GM12878 (cell line): ENCODE measurements around the gene STAT5B. TPM values are rescaled to one million over a fixed set of nuclear protein-coding genes. Genes with fewer than 3 reads are reported as not detected.

Experiments used
- ATAC-seq: fragments of 200-7000 bp; cut with Tn5 transposase; 3 replicates; pipeline ENCODE4 v1.9.1; 2020; ENCODE audit warnings: mild to moderate bottlenecking, moderate library complexity
- BruUV-seq: library from RNA; stranded (reverse); fragments of 400-500 nt; replicated peaks from 2 replicates; lab custom pipeline; 2021; lab: Mats Ljungman, UMichigan
- CTCF ChIA-PET: fragments of 300-600 bp; sonication (Branson Sonifier 250); formaldehyde crosslinking; extraction: SDS; loops from one replicate; lab custom pipeline; 2021; ENCODE audit warnings: inconsistent platforms; lab: Yijun Ruan, JAX
- POLR2A ChIA-PET: fragments of 350-600 bp; formaldehyde crosslinking; extraction: SDS; loops from one replicate; lab custom pipeline; 2021; ENCODE audit warnings: inconsistent platforms; lab: Charles Lee
- RAD21 ChIA-PET: fragments of 300-600 bp; sonication (Branson Sonifier 250); formaldehyde crosslinking; loops from one replicate; lab custom pipeline; 2023; ENCODE audit warnings: antibody characterized with exemption; ENCODE audit not compliant: unreplicated experiment; lab: Charles Lee
- SMC1A ChIA-PET: fragments of 300-600 bp; sonication (Branson Sonifier 250); formaldehyde crosslinking; loops from one replicate; lab custom pipeline; 2023; ENCODE audit not compliant: unreplicated experiment, uncharacterized antibody; lab: Charles Lee
- DNase-seq: peaks from one replicate; pipeline ENCODE4 v3.0.0-alpha.2; 2011; ENCODE audit warnings: low read depth, low spot score
- FAIRE-seq: peaks from 3 replicates; lab custom pipeline; 2011; peaks lifted over from hg19 to GRCh38; lab: Jason Lieb, UNC
- H2AFZ ChIP-seq: 2 replicates; pipeline ENCODE4 v1.6.0; 2011; ENCODE audit warnings: low read depth, low read length, control low read depth; ENCODE audit not compliant: control insufficient read depth
- H3K27ac ChIP-seq: 2 replicates; pipeline ENCODE4 v1.5.1; 2011; ENCODE audit warnings: control low read depth; ENCODE audit not compliant: control insufficient read depth, insufficient read depth
- H3K27me3 ChIP-seq, 2 experiments: replicated peaks in 1 of 2; 2 replicates each; pipeline versions ENCODE4 v1.6.0 to v1.6.1; 2011; ENCODE audit warnings: low read length in 1 of 2; ENCODE audit not compliant: control insufficient read depth in 2 of 2, insufficient read depth in 2 of 2
- H3K36me3 ChIP-seq, 2 experiments: 2 replicates each; pipeline ENCODE4 v1.5.1; 2011; ENCODE audit warnings: low read length in 1 of 2; ENCODE audit not compliant: control insufficient read depth in 2 of 2, insufficient read depth in 2 of 2
- H3K4me1 ChIP-seq: 2 replicates; pipeline ENCODE4 v1.6.1; 2011; ENCODE audit warnings: mild to moderate bottlenecking, low read length, moderate library complexity, mixed read lengths; ENCODE audit not compliant: control insufficient read depth, insufficient read depth
- H3K4me2 ChIP-seq: 2 replicates; pipeline ENCODE4 v1.6.0; 2011; ENCODE audit warnings: control low read depth; ENCODE audit not compliant: control insufficient read depth, insufficient read depth
- H3K4me3 ChIP-seq: fragments of 200-600 bp; sonication (generic); 2 replicates; pipeline ENCODE4 v1.5.1; 2016
- H3K79me2 ChIP-seq: 2 replicates; pipeline ENCODE4 v1.6.0; 2011; ENCODE audit warnings: low read length; ENCODE audit not compliant: control insufficient read depth, insufficient read depth
- H3K9ac ChIP-seq: 2 replicates; pipeline ENCODE4 v1.8.0; 2011; ENCODE audit warnings: low read length, control low read depth, mixed read lengths; ENCODE audit not compliant: control insufficient read depth, insufficient read depth
- H3K9me3 ChIP-seq: replicated peaks from 3 replicates; pipeline ENCODE4 v1.5.1; 2011; ENCODE audit warnings: mild to moderate bottlenecking, low read length; ENCODE audit not compliant: control insufficient read depth, insufficient read depth
- H4K20me1 ChIP-seq: 2 replicates; pipeline ENCODE4 v1.6.0; 2011; ENCODE audit not compliant: control insufficient read depth, insufficient read depth
- BCL3 ChIP-seq: IDR thresholded peaks from 2 replicates; pipeline ENCODE4 v1.6.1; 2011; ENCODE audit warnings: borderline replicate concordance, low read depth, mild to moderate bottlenecking, moderate library complexity, low read length; ENCODE audit not compliant: insufficient read depth, poor library complexity, severe bottlenecking
- CBFB ChIP-seq: IDR thresholded peaks from 2 replicates; pipeline ENCODE4 v1.6.1; 2016; ENCODE audit warnings: antibody characterized with exemption, low read depth
- FOXM1 ChIP-seq: IDR thresholded peaks from 2 replicates; pipeline ENCODE4 v1.6.1; 2012; ENCODE audit warnings: low read depth, mild to moderate bottlenecking, inconsistent platforms, low read length, moderate library complexity
- HDAC6 ChIP-seq: fragments of 200-600 bp; sonication (generic); IDR thresholded peaks from one replicate; pipeline ENCODE4 v1.8.0; 2017; ENCODE audit warnings: antibody characterized with exemption; ENCODE audit not compliant: unreplicated experiment
- ZNF592 ChIP-seq: fragments of 450-650 bp; IDR thresholded peaks from 2 replicates; pipeline ENCODE4 v1.6.1; 2017; ENCODE audit warnings: mild to moderate bottlenecking, moderate library complexity
- ZNF687 ChIP-seq: fragments of 450-650 bp; IDR thresholded peaks from 2 replicates; pipeline ENCODE4 v1.6.1; 2017; ENCODE audit warnings: mild to moderate bottlenecking, moderate library complexity
- WGBS: methylation state at CpG from one replicate; pipeline ENCODE4 v1.1.6; 2016; ENCODE audit warnings: low lambda C conversion rate; ENCODE audit not compliant: insufficient replicate concordance, insufficient coverage; ENCODE audit errors: missing lambda C conversion rate; 5-methylcytosine and 5-hydroxymethylcytosine counted together
- in situ Hi-C: fragments of 300-500 bp; cut with MboI; formaldehyde crosslinking; loops from 9 replicates; pipeline ENCODE4 v1.14.3; 2018; ENCODE audit warnings: mixed read lengths
- intact Hi-C: fragments of 100-400 bp; cut with micrococcal nuclease; formaldehyde crosslinking; loops from one replicate; pipeline ENCODE4 v1.14.2; 2022; ENCODE audit not compliant: unreplicated experiment
- polyA plus RNA-seq, 11 experiments: library from polyadenylated mRNA; depleted of rRNA in 4 of 11; unstranded in 6 of 11; stranded (reverse) in 5 of 11; fragments of >200 nt; fragmentation: Nextera tagmentation in 4 of 11; fragmentation: Illumina TruSeq in 1 of 11; extraction: Ambion mirVana in 4 of 11; extraction: Trizol in 1 of 11; gene quantifications; 1 replicate in 1 of 11; 2 replicates in 10 of 11; pipeline versions ENCODE4 v1.2.1 to v1.2.3, GENCODE V29; 2011 to 2016; ENCODE audit warnings: inconsistent platforms in 2 of 11, missing spikeins in 2 of 11, low read depth in 1 of 11
- total RNA-seq, 4 experiments: library from RNA; depleted of rRNA in 3 of 4; stranded (reverse); fragments of >200 nt in 3 of 4; fragmentation: Illumina TruSeq in 1 of 4; extraction: Trizol in 1 of 4; gene quantifications; 2 replicates each; pipeline versions ENCODE4 v1.2.1 to v1.2.3, GENCODE V29; 2013 to 2021

STAT5B gene
- total and polyA plus RNA-seq, 10 of the 15 experiments (the other 5 are each of a cell fraction or from before 2014, with no cell fraction given): 11.0 to 69.6 (median 46.7) TPM

GRCh38 chr17:42201458-42201772, 74.8 kb downstream of the STAT5B start:
- WGBS: 94% methylated on average over 10 of the region's 10 CpGs
- intact Hi-C loops (no loop called here), in situ Hi-C loops (no loop called here)
- no peaks in the 10 kb centered on the region for H3K79me2 ChIP-seq
- H2AFZ ChIP-seq: no peak overlapping the region
- SMC1A ChIA-PET: interaction anchor here (0.6 kb wide), 1 partner anchor 14 kb away, joined by 3 read pairs; no protein-coding TSS in a partner anchor
- TF ChIP-seq CBFB: no peak
- no peak for TF ChIP-seq HDAC6
- TF ChIP-seq ZNF592: no peak
- TF ChIP-seq FOXM1: no peak
- TF ChIP-seq ZNF687: no peak
- peak; percentile 71 for TF ChIP-seq BCL3
- POLR2A ChIA-PET: no interaction called here
- no peak overlapping the region for H3K4me2 ChIP-seq
- H3K4me3 ChIP-seq: no peak overlapping the region
- DNase-seq (no peak), FAIRE-seq (no peak), ATAC-seq (no peak)
- CTCF ChIA-PET: interaction anchor here (0.6 kb wide), 1 partner anchor 23 kb away, joined by 3 read pairs; no protein-coding TSS in a partner anchor
- BruUV-seq: TSS peak; percentile 59
- no peaks in the 10 kb centered on the region for H3K27me3 ChIP-seq
- H3K9me3 ChIP-seq: no peaks in the 10 kb centered on the region
- RAD21 ChIA-PET: no interaction called here
- H3K27ac ChIP-seq: no peak overlapping the region
- no peaks in the 10 kb centered on the region; the same call in 1 of the 2 replicates for H3K4me1 ChIP-seq
- no peak overlapping the region for H3K9ac ChIP-seq
- no peaks in the 10 kb centered on the region for H4K20me1 ChIP-seq
- peaks cover 5 to 25% of the 10 kb centered on the region in 2 experiments; a peak in 3 of 4 replicates for H3K36me3 ChIP-seq
